Stimulated activated CD4-positive, alpha-beta T cell treated with anti-CD3 and anti-CD28 coated beads, Interleukin-2, amount 100 ng/mL, for 24 hours (primary cell): ENCODE data around the gene SMAD7.

Source experiments
- DNase-seq, 2 donors: peaks; one replicate each; pipeline ENCODE4 v3.0.0-alpha.2; 2020

Gene SMAD7

GRCh38 chr18:48986851-48987761 lies 36.3 kb upstream of the SMAD7 start:
- no peak for DNase-seq

GRCh38 chr18:48985161-48985560 lies 34.4 kb upstream of the SMAD7 start:
- no peak for DNase-seq

GRCh38 chr18:48983793-48984437 lies 33.1 kb upstream of the SMAD7 start:
- no peak for DNase-seq

DNA sequence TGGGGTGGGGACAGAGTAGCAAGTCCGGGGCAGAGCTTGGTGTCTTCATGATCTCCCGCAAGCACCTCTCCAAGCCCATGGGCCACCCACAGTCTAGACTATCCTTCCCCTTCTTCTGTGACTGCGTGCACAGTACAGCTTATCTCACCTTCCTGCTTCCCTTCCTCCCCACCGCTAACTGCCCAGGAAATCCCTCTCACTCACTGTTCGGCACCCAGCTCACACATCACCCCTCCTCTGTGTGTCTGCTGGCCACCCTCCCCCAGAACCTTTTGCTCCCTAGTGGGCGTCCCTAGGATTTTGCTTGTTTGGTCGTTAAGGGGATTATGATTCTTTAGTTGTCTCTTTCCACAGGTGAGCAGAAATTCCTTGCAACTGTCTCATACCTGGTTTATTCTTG lies 31.5 kb upstream of the SMAD7 start:
- DNase-seq: no peak

GRCh38 chr18:48979944-48980890 lies 29.5 kb upstream of the SMAD7 start:
- no peak for DNase-seq

- no peak for DNase-seq
Observed at GRCh38 chr18:48977914-48978313, 27.1 kb upstream of the SMAD7 start.

GRCh38 chr18:48975817-48976649 lies 25.3 kb upstream of the SMAD7 start:
- DNase-seq: peak; percentile 59 to 66

DNA sequence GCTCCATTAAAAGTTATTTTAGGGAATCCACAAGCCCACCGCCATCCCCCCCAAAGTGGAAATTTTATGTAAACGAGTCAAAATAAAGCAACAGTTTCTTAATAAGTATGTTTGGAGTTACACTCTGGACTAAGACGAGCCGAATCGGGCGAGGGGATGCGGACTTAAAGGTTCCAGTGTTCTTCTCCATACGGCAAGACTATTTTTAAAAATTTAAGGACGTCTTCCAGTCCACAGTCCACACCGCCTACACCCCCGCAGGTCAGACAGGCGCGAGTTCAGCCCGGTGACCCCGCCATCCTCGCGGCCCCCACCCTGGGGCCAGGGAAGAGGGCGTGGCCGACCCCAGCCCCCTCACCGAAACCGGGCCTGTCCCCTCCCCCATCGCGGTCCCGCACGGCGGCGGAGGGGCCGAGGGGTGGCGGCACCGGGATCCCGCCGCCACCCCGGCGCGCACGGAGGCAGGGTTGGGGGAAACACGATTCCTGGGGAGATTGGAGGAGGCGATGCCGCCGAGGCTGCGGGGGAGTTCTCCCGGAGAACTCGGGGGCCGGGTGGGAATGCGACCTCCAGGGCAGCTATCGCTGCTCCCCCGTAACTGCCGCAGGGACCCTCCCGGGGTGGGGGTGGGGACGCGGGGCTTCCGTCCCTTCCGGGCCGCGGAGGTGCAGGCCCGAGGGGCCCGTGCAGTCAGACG lies 24.5 kb upstream of the SMAD7 start:
- DNase-seq: no peak

- no peak for DNase-seq
Observed at GRCh38 chr18:48974304-48975119, 23.7 kb upstream of the SMAD7 start.

DNA sequence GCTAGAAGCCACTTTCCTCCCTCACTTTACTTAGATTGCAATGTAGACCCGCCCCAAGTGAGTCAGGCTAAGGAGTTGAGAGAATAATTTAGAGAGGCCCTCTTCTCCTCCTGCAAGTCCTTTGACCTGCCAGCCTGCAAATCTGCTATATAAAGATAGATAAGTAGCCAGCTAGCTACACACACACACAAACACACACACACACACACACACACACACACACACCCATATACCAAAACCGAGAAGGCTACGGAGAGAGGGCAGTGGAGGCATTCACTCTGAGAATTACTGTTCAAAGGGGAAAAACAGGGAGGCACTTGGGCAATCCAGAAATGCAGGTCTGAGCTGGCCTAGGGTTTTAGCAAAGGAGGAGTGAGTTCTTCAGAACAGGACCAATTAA lies 23.0 kb upstream of the SMAD7 start:
- DNase-seq: no peak

DNA sequence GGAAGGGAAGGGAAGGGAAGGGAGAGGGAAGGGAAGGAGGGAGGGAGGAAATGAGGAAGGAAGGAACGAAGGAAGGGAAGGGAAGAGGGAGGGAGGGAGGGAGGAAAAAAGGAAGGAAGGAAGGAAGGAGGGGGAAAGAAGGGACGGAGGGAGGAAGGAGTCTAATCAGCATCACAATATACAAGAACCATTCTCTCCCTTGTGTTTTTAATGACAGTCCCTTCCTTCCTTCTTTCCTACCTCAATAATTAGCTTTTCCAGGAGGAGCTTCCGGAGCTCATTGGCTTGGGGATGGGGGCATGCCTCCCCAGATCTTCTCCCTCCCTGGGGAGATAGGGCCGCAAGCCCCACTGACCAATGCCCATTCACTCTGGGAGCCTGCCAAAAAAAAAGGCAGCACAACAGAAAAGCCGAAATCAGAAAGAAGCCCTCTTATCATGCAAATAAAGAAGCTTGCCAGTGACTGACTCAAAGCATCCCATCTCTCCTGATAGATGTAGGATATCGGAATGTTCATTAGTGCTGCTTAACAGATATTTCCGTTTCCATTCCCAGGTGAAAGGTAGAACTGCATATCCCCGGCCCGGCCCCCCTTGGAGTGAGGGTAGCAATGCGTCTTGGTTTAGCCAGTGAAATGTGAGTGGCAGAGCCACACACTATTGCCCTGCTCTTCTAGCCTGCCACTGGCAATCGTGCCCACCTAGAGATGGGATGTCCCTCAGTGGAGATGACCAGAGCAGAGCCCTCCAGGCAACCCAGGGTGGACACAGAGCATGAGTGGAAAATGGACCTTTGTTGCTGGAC lies 17.8 kb upstream of the SMAD7 start:
- DNase-seq: no peak

GRCh38 chr18:48967545-48967944 lies 16.8 kb upstream of the SMAD7 start:
- no peak for DNase-seq

GRCh38 chr18:48966523-48966922 lies 15.8 kb upstream of the SMAD7 start:
- DNase-seq: no peak

GRCh38 chr18:48963586-48964470 lies 13.1 kb upstream of the SMAD7 start:
- no peak for DNase-seq

GRCh38 chr18:48962994-48963561 lies 12.3 kb upstream of the SMAD7 start:
- no peak for DNase-seq

GRCh38 chr18:48962252-48962993 lies 11.7 kb upstream of the SMAD7 start:
- DNase-seq: no peak

DNA sequence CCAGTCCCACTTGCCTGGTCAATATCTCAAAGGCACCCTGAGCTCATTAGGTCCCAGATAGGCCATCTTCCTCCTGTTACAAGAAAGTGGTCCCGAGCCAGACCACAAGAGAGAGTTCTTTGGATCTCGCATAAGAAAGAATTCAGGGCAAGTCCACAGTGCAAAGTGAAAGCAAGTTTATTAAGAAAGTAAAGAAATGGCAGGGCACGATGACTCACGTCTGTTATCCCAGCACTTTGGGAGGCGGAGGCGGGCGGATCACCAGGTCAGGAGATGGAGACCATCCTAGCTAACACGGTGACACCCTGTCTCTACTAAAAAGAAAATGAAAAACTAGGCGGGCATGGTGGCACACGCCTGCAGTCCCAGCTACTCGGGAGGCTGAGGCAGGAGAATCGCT lies 10.8 kb upstream of the SMAD7 start:
- DNase-seq: no peak
